Mesenchymal stem cell (in vitro differentiated cells and primary cell): ENCODE measurements around the gene KAT7.
A peak's percentile ranks its signal among the peaks of the same experiment; 100 is the strongest.

Experiments used
- DNase-seq: peaks from one replicate; pipeline ENCODE4 v3.0.0-alpha.2; 2013
- H2AFZ ChIP-seq: one replicate; pipeline ENCODE4 v1.6.1; 2013; ENCODE audit warnings: low read depth, mild to moderate bottlenecking, control low read depth, inconsistent platforms, low read length, moderate library complexity
- H2AK5ac ChIP-seq: 2 replicates; pipeline ENCODE4 v1.6.1; 2013; ENCODE audit warnings: low read length, moderate library complexity, mild to moderate bottlenecking, inconsistent platforms; ENCODE audit not compliant: severe bottlenecking
- H2BK120ac ChIP-seq: one replicate; pipeline ENCODE4 v1.6.1; 2013; ENCODE audit warnings: low read depth, mild to moderate bottlenecking, inconsistent platforms, low read length, moderate library complexity
- H2BK12ac ChIP-seq, 2 experiments: one replicate each; pipeline ENCODE4 v1.6.1; 2013; ENCODE audit warnings: inconsistent platforms in 2 of 2, low read length in 2 of 2, mild to moderate bottlenecking in 2 of 2, moderate library complexity in 2 of 2, control low read depth in 1 of 2
- H2BK15ac ChIP-seq: one replicate; pipeline ENCODE4 v1.6.1; 2013; ENCODE audit warnings: mild to moderate bottlenecking, low read depth, inconsistent platforms; ENCODE audit not compliant: poor library complexity, severe bottlenecking
- H2BK5ac ChIP-seq: 2 replicates; pipeline ENCODE4 v1.6.1; 2013; ENCODE audit warnings: low read depth, mild to moderate bottlenecking, low read length, control low read depth, inconsistent platforms; ENCODE audit not compliant: poor library complexity, severe bottlenecking
- H3K14ac ChIP-seq, 2 experiments: one replicate each; pipeline ENCODE4 v1.6.1; 2013; ENCODE audit warnings: inconsistent platforms in 2 of 2, low read length in 2 of 2, control low read depth in 1 of 2, mild to moderate bottlenecking in 1 of 2, moderate library complexity in 1 of 2
- H3K18ac ChIP-seq, 2 experiments: one replicate each; pipeline ENCODE4 v1.6.1; 2013; ENCODE audit warnings: inconsistent platforms in 2 of 2, low read length in 2 of 2, control low read depth in 1 of 2, low read depth in 1 of 2, mild to moderate bottlenecking in 1 of 2
- H3K23ac ChIP-seq, 2 experiments: one replicate each; pipeline ENCODE4 v1.6.1; 2013; ENCODE audit warnings: inconsistent platforms in 2 of 2, low read length in 2 of 2, mild to moderate bottlenecking in 2 of 2, moderate library complexity in 2 of 2, control low read depth in 1 of 2
- H3K27ac ChIP-seq: 2 replicates; pipeline ENCODE4 v1.5.1; 2013; ENCODE audit warnings: mild to moderate bottlenecking, moderate library complexity, low read length, control low read depth, inconsistent platforms; ENCODE audit not compliant: poor library complexity, severe bottlenecking
- H3K27me3 ChIP-seq, 2 experiments: 2 replicates each; pipeline versions ENCODE4 v1.6.1 to v1.7.0; 2013; ENCODE audit warnings: low read length in 2 of 2, mild to moderate bottlenecking in 2 of 2, moderate library complexity in 2 of 2, control low read depth in 1 of 2, inconsistent platforms in 1 of 2; ENCODE audit not compliant: control insufficient read depth in 1 of 2, insufficient read depth in 1 of 2
- H3K36me3 ChIP-seq, 2 experiments: 2 replicates each; pipeline versions ENCODE4 v1.6.1 to v1.7.0; 2013; ENCODE audit warnings: low read length in 2 of 2, control low read depth in 1 of 2, inconsistent platforms in 1 of 2, low read depth in 1 of 2, mild to moderate bottlenecking in 1 of 2; ENCODE audit not compliant: insufficient read depth in 2 of 2, control insufficient read depth in 1 of 2
- H3K4ac ChIP-seq, 2 experiments: one replicate each; pipeline ENCODE4 v1.6.1; 2013; ENCODE audit warnings: inconsistent platforms in 2 of 2, low read length in 2 of 2, mild to moderate bottlenecking in 2 of 2, moderate library complexity in 2 of 2, control low read depth in 1 of 2, low read depth in 1 of 2
- H3K4me1 ChIP-seq: 2 replicates; pipeline ENCODE4 v1.6.1; 2013; ENCODE audit warnings: low read depth, low read length, control low read depth; ENCODE audit not compliant: control insufficient read depth, insufficient read depth
- H3K4me2 ChIP-seq: 2 replicates; pipeline ENCODE4 v1.6.1; 2013; ENCODE audit warnings: low read length, mild to moderate bottlenecking, inconsistent platforms; ENCODE audit not compliant: poor library complexity, severe bottlenecking
- H3K4me3 ChIP-seq, 2 experiments: 2 replicates each; pipeline versions ENCODE4 v1.5.1 to v1.7.0; 2013; ENCODE audit warnings: low read length in 2 of 2, mild to moderate bottlenecking in 2 of 2, control low read depth in 1 of 2, low read depth in 1 of 2; ENCODE audit not compliant: insufficient read depth in 1 of 2
- H3K79me1 ChIP-seq: replicated peaks from 2 replicates; pipeline ENCODE4 v1.6.1; 2013; ENCODE audit warnings: mild to moderate bottlenecking, control low read depth, low read length, inconsistent platforms; ENCODE audit not compliant: poor library complexity, severe bottlenecking
- H3K9ac ChIP-seq: 2 replicates; pipeline ENCODE4 v1.7.0; 2013; ENCODE audit warnings: mild to moderate bottlenecking, low read length, moderate library complexity
- H3K9me3 ChIP-seq: 2 replicates; pipeline ENCODE4 v1.7.0; 2013; ENCODE audit warnings: mild to moderate bottlenecking, low read length; ENCODE audit not compliant: control insufficient read depth
- H4K8ac ChIP-seq: one replicate; pipeline ENCODE4 v1.6.1; 2013; ENCODE audit warnings: inconsistent platforms, mild to moderate bottlenecking, low read length, moderate library complexity
- H4K91ac ChIP-seq: one replicate; pipeline ENCODE4 v1.6.1; 2013; ENCODE audit warnings: mild to moderate bottlenecking, low read length, inconsistent platforms
- WGBS: methylation state at CpG from one replicate; pipeline ENCODE4 v1.1.7; 2013; ENCODE audit warnings: mixed read lengths; 5-methylcytosine and 5-hydroxymethylcytosine counted together

The KAT7 gene

GRCh38 chr17:49795372-49795771, 6.9 kb downstream of the KAT7 start:
- Histone ChIP-seq H3K4me3 (no peak overlapping the region), H3K9me3 (no peaks in the 10 kb centered on the region), H3K27me3 (no peaks in the 10 kb centered on the region), H2AK5ac (no peak overlapping the region), H2BK5ac (no peak overlapping the region), H3K27ac (no peak overlapping the region), H3K23ac (no peak overlapping the region), H4K91ac (no peak overlapping the region), H3K18ac (no peak overlapping the region), H2BK15ac (no peak overlapping the region), H3K36me3 (peaks cover 26 to 83% of the 10 kb centered on the region in 2 experiments), H2BK120ac (no peak overlapping the region), H2AFZ (no peak overlapping the region), H2BK12ac (no peak overlapping the region), H3K4me2 (no peak overlapping the region), H3K9ac (no peak overlapping the region), H3K14ac (no peak overlapping the region), H3K79me1 (peaks cover 23% of the 10 kb centered on the region), H3K4me1 (peaks cover 4% of the 10 kb centered on the region), H4K8ac (no peak overlapping the region), H3K4ac (no peak overlapping the region)
- 97% methylated on average over 5 of the region's 5 CpGs for WGBS
- DNase-seq: no peak

DNA sequence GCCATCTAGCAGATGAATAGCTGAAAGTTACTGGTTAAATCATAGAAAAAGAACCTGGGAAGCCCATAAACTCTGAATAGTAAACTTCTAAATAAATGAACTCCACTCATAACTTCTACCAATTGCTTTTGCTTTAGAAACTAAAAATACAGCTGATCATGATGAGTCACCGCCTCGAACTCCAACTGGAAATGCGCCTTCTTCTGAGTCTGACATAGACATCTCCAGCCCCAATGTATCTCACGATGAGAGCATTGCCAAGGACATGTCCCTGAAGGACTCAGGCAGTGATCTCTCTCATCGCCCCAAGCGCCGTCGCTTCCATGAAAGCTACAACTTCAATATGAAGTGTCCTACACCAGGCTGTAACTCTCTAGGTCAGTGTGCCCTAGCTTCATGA, 9.7 kb downstream of the KAT7 start:
- Histone ChIP-seq H3K4me1 (peaks cover 2% of the 10 kb centered on the region), H2AK5ac (no peak overlapping the region), H4K8ac (no peak overlapping the region), H2BK5ac (no peak overlapping the region), H2BK15ac (no peak overlapping the region), H3K4ac (no peak overlapping the region), H3K4me2 (no peak overlapping the region), H2BK12ac (no peak overlapping the region), H3K36me3 (peaks cover 30 to 79% of the 10 kb centered on the region in 2 experiments), H2BK120ac (no peak overlapping the region), H2AFZ (no peak overlapping the region), H3K14ac (no peak overlapping the region), H3K79me1 (peaks cover 26% of the 10 kb centered on the region), H3K27me3 (no peaks in the 10 kb centered on the region), H3K23ac (no peak overlapping the region), H4K91ac (no peak overlapping the region), H3K27ac (no peak overlapping the region), H3K9me3 (no peaks in the 10 kb centered on the region), H3K18ac (no peak overlapping the region), H3K4me3 (peak overlapping the region in 1 of 2 experiments; percentile 4), H3K9ac (peak overlapping the region; percentile 64)
- no peak for DNase-seq
- WGBS: 90% methylated on average over 8 of the region's 8 CpGs

DNA sequence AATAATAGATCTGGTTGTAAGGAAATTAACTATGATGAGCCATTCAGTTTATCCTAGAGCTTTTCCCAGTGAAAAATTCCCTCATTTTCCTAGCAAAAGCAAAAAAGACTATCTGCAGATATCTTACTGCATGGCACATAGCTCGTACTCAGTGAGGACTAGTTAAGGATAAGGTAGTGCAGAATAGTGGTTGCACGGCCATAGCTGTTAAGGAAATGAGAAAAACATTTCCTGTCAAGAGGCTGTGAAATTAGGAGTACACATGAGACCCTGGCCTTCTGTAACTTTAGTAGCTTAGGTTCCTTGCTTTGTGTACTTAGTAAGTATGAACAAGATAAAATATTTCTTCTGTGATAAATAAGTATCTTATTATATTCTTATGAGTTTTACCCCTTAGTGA, 10.3 kb downstream of the KAT7 start:
- no peak overlapping the region for H4K91ac ChIP-seq
- no peaks in the 10 kb centered on the region for H3K9me3 ChIP-seq
- H3K4ac ChIP-seq: no peak overlapping the region
- no peak overlapping the region for H3K4me3 ChIP-seq
- H3K4me2 ChIP-seq: no peak overlapping the region
- peaks cover 26 to 73% of the 10 kb centered on the region in 2 experiments for H3K36me3 ChIP-seq
- peaks cover 2% of the 10 kb centered on the region for H3K4me1 ChIP-seq
- no peaks in the 10 kb centered on the region for H3K27me3 ChIP-seq
- H4K8ac ChIP-seq: no peak overlapping the region
- H3K79me1 ChIP-seq: peaks cover 26% of the 10 kb centered on the region
- no peak overlapping the region for H3K14ac ChIP-seq
- peak overlapping the region; percentile 27 for H3K9ac ChIP-seq
- no peak overlapping the region for H2BK120ac ChIP-seq
- H2BK12ac ChIP-seq: no peak overlapping the region
- WGBS: 93% methylated on average over 2 of the region's 2 CpGs
- H3K27ac ChIP-seq: no peak overlapping the region
- H3K18ac ChIP-seq: no peak overlapping the region
- H2BK5ac ChIP-seq: no peak overlapping the region
- H2AFZ ChIP-seq: no peak overlapping the region
- H2AK5ac ChIP-seq: no peak overlapping the region
- H3K23ac ChIP-seq: no peak overlapping the region
- no peak for DNase-seq
- H2BK15ac ChIP-seq: no peak overlapping the region

DNA sequence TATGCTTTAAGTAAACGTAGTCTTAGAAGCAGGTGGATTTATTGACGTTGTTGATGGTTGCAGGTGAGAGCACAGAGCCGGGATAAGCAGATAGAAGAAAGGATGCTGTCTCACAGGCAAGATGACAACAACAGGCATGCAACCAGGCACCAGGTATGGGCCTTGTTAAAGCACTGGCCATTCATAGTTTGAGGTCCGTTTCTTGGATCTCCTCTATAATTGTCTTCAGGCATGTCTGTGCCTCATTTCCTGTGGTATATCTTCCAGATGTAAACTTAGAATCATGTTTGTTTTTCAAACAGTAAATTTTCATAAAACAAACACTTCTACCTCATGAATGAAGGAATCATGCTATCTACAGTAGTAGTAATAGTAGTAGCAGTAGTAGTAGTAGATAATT, 20.6 kb downstream of the KAT7 start:
- no peak overlapping the region for H3K4ac ChIP-seq
- no peak overlapping the region for H3K27ac ChIP-seq
- 94% methylated on average over 3 of the region's 4 CpGs for WGBS
- H2AFZ ChIP-seq: no peak overlapping the region
- peaks cover 20 to 75% of the 10 kb centered on the region in 2 experiments for H3K36me3 ChIP-seq
- H3K4me3 ChIP-seq: no peak overlapping the region
- H4K8ac ChIP-seq: no peak overlapping the region
- H2BK5ac ChIP-seq: no peak overlapping the region
- H2BK120ac ChIP-seq: no peak overlapping the region
- peaks cover 28% of the 10 kb centered on the region for H3K79me1 ChIP-seq
- H3K9me3 ChIP-seq: no peaks in the 10 kb centered on the region
- H3K4me2 ChIP-seq: no peak overlapping the region
- H3K27me3 ChIP-seq: no peaks in the 10 kb centered on the region
- no peak for DNase-seq
- no peak overlapping the region for H3K18ac ChIP-seq
- H3K9ac ChIP-seq: no peak overlapping the region
- H2BK15ac ChIP-seq: no peak overlapping the region
- no peak overlapping the region for H3K14ac ChIP-seq
- no peaks in the 10 kb centered on the region for H3K4me1 ChIP-seq
- no peak overlapping the region for H2AK5ac ChIP-seq
- H3K23ac ChIP-seq: no peak overlapping the region
- H2BK12ac ChIP-seq: no peak overlapping the region
- no peak overlapping the region for H4K91ac ChIP-seq
